NCI-H2196 treated with DMSO at 0.1 percent for 48 hours (cell line): ENCODE data around the gene EID3.
"Not testable (repeated sequence)": the region's sequence is repeated elsewhere in the genome, so short reads cannot be mapped to it uniquely, and the experiment has no call there.

ENCODE experiments used
- DNase-seq: peaks from one replicate; lab custom pipeline; 2025; ENCODE audit not compliant: unreplicated experiment; lab: John Stamatoyannopoulos, UW

The EID3 gene

DNA sequence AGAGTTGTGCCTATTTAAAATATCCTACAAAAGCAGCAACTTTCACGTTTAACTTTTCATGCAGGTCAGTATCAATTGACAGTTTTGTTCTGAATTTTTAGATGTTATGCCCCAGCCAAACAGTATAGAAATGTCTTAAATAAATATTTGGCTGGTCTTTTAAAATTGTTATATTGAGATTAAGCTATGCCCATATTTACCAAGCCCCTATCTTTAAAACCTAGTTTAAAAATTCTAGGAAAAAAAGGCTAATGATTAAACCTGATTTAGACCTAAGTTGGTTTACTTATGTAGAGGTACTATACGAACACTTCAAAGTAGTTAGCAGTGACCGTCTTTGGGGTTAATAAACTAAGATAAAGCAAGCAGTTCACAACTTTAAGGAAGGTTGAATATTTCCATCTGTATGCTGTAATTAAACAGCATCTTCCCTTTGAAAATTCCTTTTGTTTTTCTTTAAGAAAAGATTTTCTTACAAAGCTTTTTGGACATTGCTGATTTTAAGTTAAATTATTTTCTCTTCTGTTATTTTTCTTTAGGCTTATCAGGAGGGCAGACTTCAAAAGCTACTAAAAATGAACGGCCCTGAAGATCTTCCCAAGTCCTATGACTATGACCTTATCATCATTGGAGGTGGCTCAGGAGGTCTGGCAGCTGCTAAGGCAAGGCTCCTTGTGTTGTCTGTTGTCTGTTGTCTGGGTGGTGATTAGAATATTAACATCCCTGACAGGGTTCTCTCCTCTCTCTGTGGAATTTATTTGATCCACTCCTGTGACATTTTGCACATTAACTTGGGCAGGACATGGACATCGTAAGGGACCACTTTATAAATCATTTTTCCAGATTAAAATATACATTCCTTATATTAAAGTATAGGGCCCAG lies 7.5 kb downstream of the EID3 start:
- DNase-seq, result no peak

DNA sequence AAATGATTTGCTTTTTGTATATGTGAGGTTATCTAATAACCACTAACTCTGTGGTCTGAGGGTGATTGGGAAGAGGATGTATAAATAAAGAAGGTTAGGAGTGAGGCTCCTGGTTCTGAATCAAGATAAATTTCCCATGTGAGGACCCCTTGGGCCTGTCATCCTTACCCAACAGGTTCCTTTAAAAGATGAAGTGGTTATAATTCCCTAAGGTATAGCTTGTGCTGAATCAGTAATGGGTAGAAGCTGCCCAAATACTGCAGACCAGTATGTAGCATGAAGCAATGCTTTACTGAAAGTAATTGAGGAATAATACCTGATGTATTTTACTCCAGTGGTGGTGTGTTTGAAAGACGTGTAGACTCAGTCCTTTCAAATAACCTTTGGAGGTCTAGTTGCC lies 8.7 kb downstream of the EID3 start:
- DNase-seq, result no peak

DNA sequence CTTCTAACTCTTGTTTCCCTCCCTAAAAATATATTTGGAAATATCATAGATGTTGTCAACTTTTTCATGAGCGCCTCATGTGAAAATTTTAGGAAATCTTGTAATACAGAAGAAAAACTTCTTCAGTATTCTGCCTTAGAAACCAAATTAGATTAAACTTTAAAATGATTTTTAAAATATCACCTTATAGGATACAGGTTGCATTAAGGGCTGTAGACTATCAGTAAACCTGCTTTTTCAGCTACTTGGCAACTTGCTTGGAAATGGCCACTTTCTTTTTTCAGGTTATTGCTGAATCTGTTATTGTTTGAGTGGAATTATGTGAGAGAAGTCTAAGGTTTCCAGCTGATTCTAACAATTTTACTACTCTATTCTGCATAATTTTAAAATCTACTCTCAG lies 9.1 kb downstream of the EID3 start:
- DNase-seq, result no peak

DNA sequence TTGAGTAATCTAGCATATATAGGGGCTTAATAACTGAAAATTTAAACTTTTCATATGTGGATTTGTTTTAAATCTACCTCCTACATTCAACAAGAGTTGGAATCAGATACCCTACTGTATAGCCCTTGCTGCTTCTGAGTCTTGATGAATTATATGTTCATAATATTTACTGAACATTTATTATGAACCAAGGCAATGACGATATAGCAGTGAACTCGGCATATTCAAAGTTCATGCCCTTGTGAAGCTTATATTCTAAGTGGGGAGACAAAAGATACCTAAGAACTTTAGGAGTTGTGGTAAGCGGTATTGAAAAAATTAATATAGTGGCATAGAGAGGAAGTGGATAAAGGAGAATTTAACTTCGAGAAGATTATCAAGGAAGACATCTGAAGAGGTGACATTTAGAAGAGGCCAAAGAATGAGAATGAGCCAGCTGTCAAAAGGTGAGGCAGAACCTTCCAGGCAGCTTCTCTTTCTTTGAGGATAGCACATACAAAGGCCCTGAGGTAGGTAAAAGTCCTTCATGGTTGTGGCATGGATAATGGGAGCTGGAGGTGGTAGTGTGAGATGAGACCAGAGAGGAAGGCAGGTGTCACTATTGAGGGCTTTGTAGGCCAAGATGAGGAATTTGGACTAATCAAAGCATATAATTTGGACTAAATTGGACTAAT lies 10.2 kb downstream of the EID3 start:
- no peak for DNase-seq

DNA sequence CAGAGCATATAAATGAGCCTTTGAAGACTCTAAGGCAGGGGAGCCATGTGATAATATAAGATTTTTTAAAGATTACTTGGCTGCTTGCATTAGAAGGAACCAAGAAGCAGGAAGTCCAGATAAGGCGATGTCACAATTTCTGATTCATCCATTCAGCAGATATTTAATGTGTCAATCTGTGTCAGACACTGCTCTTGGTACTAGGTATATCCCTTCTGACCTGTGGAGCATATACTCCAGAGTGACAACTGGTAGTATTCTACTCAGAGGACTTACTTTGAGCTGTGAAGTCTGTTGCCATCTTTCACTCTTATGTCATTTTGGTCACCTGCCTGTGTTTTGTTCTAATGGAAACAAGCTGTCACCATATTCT lies 10.7 kb downstream of the EID3 start:
- no peak for DNase-seq

DNA sequence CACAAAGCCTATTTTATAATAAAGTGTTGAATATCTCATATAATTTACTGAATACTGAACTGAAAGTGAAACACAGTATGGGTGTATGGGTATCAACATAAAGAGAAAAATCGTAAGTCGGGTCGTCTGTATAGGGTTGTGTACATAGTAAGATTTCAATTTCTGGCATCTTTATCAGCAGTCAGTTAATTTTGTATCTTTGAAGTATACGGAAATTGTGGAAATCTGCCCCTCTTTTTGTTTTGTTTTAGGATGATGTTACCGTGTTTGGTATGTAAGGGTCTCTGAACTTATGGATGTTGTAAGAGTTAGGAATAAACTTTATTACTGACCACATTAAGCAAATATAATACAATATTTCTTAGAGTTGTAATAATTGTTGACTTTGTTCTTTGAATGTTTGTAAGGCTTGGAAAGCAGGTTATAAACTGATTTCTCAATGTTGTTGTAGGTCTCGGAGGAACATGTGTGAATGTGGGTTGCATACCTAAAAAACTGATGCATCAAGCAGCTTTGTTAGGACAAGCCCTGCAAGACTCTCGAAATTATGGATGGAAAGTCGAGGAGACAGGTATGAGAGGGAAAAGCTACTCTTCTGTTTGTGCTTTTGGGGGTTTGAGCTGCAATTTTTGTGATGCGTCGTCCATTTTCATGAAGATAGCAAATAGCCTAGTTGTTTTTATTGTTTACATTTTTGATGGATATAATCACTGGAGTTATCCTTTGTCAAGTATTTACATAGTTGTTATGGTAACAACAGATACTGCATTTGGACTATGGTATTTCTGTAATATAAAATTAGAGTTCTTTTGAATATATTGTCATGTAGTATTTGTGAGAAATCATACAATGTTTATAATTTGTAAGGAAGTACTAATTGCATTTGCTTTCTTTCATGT lies 12.0 kb downstream of the EID3 start:
- DNase-seq, result no peak

DNA sequence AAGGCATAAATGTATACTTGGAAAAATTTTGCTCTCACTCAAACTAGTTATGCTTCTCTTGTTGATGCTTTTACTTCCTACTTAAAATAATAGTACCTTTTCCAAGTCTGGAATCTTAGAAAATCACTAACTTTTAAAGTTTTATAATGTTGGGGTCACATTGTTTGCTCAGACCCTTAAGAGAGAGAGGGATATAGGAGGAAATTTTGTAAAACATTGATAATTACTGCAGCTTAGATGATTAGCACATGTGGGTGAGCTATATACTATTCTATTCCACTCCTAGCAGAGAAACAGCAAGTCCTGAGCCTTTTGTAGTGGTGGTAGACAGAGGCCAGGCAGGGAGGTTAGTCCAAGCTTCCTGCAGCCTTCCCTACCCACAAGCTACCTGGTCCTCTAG lies 13.4 kb downstream of the EID3 start:
- no peak for DNase-seq

DNA sequence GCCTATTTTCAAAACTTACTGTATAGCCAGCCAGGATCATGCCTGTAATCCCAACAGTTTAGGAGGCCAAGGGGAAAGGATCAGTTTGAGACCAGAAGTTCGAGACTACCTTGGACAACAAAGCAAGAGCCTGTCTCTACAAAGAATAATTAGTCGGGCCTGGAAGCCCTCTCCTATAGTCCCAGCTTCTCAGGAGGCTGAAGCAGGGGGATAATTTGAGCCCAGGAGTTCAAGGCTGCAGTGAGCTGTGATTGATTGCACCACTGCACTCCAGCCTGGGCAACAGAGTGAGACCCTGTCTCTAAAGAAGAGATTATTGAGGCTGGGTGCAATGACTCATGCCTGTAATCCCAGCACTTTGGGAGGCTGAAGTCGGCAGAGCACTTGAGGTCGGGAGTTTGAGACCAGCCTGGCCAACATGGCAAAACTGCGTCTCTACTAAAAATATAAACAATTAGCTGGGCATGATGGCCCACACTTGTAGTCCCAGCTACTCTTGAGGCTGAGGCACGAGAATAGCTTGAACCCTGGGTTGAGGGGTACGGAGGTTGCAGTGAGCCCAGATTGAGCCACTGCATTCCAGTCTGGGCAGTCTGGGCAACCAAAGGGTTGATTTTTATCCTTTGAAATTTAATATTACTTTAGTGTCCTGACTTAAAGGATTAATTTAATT lies 14.1 kb downstream of the EID3 start:
- DNase-seq, result no peak

DNA sequence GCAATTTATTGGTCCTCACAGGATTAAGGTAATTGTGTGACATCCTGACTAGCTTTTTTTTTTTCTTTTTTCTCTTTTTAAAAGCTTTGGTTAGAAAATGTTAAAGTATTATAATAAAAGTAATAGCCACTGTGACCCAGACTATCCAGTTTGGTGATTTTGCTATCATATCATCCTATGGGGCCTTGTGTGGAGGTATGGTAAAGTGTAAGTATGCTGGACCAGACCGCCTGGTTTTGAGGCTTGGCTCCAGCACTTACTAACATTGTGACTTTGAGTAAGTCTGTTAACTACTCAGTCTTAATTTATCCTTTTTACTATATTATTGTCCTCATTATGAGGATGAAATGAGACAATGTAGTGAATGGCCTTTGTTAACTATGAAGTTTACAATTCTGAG lies 15.5 kb downstream of the EID3 start:
- no peak for DNase-seq

DNA sequence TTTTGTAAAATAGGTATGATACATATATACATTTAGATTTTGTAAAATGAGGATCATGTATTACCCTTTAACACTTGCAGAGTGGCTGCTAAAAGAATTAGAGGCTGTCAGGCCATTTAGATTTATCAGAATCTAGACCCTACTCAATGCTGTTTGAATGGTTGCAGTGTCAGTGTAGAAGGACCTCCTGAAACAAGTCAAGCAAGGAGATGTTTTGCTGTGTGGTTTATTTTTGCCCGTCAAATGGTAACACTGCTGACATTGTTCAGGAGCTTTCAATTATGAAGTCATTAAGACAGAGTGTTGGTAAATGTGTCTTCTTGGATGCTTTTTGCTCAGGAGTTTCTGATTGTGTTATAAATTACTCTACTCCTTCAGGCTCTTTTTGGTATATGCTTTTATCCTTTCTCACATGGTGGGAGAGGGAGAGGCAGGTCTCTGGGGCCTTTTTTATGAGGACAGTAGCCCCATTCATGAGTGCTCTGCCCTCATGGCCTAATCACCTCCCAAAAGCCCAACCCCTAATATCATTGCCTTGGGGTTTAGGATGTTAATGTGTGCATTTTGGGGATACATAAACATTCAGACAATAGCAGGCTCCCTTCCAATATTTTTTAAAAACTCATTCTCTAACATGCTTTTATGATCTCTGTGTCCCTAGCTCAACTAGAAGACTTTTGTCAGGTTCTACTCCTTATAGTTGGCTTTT lies 16.5 kb downstream of the EID3 start:
- DNase-seq, result no peak

DNA sequence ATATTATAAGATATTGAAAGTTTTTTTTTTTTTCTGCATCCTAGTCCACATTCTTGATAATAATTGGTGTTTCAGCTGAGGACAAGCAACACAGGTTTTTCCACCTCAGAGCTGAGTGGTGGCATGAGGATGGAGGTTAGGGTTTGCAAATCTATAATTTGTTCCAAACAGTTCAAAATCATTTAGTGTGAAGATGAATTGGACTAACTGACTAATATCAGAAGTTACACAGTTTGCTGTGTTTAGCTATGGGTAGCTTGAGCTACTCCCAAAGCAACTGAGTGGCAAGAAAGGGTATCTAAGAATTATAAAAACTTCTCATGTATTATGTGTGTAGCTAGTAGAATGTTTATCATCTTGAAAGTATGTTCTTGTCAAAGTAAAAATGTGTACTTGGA lies 17.1 kb downstream of the EID3 start:
- DNase-seq, result no peak

DNA sequence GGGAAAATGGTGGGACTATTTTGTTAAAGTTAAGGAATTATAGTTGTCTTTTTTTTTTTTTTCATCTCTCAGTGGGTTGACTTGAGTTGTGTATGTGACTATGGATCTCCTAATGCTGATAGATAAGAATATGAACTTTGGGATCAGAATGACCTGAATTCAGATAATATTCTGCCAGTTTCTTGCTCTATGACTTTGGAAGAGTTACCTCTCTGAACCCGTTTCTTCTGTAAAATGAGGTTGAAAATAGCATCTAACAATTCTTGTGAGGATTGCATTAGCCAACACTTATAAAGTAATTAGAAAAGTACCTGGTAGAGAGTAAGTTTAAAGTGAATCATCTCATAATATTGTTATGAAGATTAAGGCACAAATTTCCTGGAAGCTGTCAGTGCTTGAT lies 18.4 kb downstream of the EID3 start:
- DNase-seq, result no peak

DNA sequence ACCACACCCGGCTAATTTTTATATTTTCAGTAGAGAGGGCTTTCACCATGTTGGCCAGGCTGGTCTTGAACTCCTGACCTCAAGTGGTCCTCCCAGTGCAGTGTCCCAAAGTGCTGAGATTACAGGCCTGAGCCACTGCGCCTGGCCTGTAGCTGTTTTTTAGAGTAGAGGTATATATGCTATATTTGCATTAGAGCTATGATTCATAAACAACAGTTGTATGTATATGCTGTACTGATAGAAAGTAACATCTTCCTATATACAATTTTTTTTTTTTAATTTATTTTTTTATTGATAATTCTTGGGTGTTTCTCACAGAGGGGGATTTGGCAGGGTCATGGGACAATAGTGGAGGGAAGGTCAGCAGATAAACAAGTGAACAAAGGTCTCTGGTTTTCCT lies 19.0 kb downstream of the EID3 start:
- DNase-seq, result not testable (repeated sequence)

DNA sequence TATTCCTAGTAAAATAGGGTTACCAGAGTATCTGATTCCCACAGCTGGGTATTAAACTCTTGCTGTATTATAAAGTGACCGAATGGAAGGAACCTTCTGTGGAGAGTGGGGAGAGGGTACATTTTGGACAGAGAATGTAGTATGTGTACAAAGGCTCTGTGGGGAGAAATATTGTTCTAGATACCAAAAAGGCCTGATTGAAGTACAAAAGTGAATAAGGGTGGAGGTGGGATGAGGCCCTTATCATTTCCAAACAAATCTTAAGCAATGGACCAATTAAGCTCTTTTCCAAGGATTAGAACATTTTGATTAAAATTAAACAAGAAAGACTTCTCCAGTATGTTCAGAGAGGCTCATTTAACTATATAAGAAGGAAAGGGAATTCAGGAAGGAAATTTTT lies 20.4 kb downstream of the EID3 start:
- no peak for DNase-seq

DNA sequence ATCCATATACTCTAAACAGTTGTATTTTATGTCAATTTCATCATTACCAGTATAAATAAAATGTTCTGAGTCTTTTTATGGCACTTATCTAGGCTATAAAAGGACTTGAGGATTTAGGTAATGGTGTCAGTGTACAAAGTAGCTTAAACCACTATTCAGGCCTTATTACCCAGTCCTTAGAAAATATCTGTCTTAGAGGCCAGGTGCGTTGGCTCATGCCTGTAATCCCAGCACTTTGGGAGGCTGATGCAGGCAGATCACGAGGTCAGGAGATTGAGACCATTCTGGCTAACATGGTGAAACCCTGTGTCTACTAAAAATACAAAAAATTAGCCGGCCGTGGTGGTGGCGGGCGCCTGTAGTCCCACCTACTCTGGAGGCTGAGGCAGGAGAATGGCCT lies 24.7 kb downstream of the EID3 start:
- DNase-seq, result not testable (repeated sequence)

DNA sequence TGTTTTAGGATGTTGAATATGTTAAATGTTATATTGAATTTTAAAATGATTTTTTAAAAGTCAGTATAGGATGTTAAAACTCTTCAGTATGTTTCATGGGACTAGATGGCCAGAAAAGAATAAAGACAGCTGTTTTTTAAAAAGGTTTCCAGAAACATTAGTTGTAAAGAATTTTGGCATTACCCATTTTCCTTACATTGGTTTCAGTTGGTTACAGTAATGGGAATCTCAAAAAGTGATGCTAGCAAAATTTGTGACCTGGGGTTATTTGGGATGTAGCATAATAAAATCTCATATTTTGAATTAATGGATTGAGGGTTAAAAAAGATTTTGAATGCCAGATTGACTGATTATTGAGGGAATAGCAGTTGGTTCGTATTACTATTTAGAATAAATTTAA lies 25.3 kb downstream of the EID3 start:
- DNase-seq, result no peak

DNA sequence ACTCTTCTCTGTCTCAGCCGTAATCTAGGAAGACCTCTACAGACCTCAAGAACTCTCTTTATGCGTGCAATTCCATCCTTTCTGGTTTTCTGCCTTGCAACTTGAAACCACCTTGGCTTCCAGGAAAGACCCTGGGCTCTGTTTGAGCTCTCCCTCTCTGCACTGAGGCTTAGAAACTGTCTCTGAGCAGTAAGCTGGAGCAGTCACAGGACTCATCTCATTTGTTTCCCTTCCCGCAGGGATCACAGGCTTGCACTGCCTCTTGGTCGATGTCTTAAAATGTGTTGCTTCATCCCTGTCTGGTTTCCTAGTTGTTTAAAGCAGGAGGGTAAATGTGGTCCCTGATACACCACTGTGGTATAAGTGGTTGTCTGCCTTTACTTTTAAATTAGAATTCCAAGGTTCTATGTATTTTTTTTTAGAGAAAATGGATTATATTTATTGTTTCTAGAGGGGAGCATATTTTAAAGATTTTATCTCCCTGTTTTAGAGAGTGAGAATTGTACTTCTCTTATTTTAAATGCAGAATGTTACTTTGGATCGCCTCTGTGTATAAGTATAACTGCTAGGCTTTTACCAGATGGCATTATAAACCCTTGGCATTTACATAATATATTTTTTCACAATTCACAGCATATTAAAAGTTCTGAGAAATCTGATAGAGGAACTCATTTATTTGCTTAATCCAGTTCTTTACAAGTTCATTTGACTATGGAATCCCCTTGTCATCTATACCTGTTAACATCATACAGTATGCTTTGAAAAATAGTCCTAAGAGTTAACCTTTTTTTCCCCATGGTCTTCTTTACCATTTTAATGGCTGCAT lies 26.4 kb downstream of the EID3 start:
- no peak for DNase-seq

DNA sequence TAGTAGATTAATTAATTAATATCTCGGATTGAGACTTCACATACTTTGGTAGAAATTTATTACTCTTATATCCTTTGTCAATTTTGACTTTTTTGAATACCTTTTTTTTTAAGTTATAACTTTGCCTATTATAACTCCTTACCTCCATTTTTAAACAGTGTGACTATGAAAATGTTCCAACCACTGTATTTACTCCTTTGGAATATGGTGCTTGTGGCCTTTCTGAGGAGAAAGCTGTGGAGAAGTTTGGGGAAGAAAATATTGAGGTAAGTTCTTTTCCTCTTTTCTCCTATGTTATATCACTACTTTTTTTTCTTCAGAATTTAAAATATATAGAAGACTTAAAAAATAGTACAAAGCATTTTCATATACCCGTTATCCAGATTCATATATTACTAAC lies 27.8 kb downstream of the EID3 start:
- no peak for DNase-seq

DNA sequence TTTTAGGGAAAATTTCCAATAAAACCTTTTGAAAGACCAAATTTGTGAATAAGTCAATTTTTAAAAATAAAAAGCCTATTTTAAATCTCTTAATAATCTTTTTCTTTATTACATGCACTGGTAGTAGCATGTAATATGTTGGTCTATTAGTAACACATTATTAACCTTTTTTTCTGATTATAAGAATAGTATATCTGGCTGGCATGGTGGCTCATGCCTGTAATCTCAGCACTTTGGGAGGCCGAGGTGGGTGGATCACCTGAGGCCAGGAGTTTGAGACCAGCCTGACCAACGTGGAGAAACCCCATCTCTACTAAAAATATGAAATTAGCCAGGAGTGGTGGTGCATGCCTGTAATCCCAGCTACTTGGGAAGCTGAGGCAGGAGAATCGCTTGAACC lies 28.7 kb downstream of the EID3 start:
- DNase-seq, result not testable (repeated sequence)
